ENCODE results near the gene NPBWR2.

NPBWR2 gene

GRCh38 chr20:64074184-64074789 lies 33.1 kb downstream of the NPBWR2 start:
- TF ChIP-seq, protein P1, sequence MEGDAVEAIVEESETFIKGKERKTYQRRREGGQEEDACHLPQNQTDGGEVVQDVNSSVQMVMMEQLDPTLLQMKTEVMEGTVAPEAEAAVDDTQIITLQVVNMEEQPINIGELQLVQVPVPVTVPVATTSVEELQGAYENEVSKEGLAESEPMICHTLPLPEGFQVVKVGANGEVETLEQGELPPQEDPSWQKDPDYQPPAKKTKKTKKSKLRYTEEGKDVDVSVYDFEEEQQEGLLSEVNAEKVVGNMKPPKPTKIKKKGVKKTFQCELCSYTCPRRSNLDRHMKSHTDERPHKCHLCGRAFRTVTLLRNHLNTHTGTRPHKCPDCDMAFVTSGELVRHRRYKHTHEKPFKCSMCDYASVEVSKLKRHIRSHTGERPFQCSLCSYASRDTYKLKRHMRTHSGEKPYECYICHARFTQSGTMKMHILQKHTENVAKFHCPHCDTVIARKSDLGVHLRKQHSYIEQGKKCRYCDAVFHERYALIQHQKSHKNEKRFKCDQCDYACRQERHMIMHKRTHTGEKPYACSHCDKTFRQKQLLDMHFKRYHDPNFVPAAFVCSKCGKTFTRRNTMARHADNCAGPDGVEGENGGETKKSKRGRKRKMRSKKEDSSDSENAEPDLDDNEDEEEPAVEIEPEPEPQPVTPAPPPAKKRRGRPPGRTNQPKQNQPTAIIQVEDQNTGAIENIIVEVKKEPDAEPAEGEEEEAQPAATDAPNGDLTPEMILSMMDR (IDR thresholded peaks at IDR 0.05; ENCODE audit: low read depth, low read length): no peak
- no peak for DNase-seq (ENCODE audit: extremely low read depth, low read depth)

DNA sequence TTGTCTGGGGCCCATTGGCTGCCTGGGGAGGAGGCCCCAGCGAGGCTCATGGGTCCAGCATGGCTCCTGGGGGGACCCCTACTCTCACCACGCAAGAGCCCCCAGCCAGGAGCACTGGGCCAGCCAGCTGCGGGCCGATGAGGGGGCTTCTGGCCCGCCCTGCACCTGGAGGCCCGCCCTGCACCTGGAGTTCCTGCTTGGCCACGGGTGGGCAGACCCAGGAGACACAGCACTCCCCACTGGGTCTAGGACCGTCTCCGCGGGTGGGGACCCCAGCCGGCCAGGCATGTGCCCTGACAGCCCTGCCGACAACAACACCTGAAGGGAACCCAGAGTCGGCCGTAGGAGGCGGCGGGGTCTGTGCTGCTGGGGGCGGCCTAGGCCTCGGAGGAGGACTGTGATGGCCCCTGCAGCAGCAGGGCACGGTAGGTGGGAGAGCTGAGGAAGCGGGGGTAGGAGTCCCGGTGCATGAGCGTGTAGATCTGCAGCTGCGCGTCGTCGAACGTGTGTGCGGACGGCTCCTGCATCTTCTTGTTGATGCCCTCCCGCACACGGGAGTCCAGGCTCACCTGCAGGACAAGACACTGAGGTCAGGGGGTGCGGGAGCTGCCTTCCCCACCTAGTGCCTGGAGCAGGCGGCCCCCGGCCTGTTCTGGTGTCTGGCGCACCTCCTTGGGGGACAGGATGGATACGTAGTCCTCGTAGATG lies 33.7 kb downstream of the NPBWR2 start:
- TF ChIP-seq, protein P1 (IDR thresholded peaks at IDR 0.05; ENCODE audit: low read depth, low read length): no peak
- no peak for DNase-seq (ENCODE audit: extremely low read depth, low read depth)

DNA sequence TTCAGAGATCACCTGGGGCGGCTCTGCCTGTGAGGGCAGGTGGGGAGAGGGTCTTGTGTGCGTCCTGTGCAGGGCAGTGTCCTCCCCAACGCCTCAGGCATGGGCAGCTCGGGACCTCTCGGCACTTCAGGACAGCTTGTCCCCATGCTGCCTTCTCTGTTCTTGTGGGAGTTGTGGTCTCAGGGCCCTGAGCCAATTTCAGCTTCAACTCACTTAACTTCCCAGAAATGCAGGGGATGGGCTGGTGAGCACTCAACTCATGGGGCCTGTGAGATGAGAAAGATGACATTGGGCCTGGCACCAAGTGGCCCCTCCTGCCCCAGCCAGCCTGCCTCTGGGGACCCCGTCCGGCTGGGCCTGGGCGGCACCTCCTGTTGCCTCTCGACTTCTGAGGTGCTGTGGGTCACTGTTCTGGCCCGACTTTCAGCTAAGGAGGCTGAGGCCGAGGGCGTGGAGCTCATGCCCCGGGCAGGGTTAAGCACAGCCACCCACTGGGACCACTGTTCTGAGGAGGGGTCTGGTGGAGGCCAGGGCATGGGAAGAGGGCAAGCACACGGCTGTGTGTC lies 34.8 kb downstream of the NPBWR2 start:
- no peak for DNase-seq (ENCODE audit: extremely low read depth, low read depth)
- TF ChIP-seq, protein P1 (IDR thresholded peaks at IDR 0.05; ENCODE audit: low read depth, low read length): no peak

DNA sequence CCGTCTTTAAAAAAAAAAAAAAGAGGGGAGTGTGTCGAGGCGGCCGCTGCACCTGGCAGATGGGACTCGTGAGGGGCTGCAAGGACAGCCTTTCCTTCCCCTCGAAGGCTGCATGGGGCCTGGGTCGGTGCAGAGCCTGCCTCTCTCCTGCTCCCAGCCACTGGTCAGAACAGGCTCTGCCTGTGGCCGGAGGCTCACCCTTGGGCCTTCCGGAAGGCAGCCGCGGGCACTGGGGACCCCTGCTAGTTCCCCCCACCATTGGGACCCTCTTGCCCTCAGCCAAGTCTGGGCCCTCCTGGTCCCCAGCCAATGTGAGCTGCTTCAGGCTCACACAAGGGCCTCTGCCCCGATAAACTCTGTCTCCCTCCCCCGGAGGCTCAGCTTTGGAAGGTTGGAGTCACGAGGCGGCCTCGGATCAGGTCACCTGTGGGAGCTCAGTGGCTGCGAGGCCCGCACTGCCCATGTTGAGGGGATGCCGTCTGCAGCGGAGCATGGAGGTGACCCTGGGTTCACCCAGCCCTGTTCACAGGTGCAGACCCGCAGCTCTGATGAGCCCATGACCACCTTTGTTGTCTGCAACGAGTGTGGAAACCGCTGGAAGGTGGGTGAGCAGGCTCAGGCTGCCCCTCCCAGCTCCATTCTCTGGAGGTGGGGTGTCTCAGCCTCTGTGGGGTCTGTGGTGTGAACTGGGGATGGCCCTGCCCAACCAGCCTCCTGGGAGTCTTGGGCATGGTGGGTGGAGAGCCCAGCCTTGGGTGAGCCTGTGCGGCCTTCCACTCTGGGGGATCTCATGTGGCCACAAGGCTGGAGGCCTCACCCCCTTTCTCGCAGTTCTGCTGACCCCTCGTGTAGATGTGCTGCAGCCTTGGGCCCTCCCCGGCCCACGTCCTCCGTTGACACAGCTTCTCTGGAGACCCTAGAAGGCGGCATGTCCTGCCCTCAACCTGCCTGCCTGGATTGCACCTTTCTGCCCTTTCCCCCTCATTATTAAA lies 35.7 kb downstream of the NPBWR2 start:
- TF ChIP-seq, protein P1 (IDR thresholded peaks at IDR 0.05; ENCODE audit: low read depth, low read length): no peak
- no peak for DNase-seq (ENCODE audit: extremely low read depth, low read depth)

DNA sequence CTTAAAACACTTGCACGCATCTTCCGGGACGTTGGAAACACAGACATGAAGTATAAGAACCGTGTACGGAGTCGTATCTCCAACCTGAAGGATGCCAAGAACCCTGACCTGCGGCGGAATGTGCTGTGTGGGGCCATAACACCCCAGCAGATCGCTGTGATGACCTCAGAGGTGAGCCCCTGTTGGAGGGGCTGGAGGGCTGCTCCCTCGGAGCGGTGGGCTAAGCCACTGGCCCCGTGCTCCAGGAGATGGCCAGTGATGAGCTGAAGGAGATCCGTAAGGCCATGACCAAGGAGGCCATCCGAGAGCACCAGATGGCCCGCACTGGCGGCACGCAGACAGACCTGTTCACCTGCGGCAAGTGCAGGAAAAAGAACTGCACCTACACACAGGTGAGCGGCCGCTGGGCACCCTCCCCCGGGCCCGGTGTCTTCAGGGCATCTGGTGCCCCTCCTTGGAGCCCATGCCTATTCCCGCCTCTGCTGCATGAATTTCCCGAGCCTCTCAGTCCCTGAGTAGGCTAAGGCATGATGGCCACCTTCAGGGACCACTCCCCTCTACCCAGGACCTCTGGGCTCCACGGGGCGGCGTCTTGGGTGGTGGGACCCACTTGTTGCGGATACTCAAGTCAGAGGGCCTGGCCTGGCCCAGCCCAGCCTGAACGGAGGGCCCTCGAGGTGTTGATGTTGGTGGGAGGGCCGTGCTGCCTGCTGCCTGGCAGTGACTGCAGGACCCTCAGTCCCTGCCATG lies 36.9 kb downstream of the NPBWR2 start:
- no peak for DNase-seq (ENCODE audit: extremely low read depth, low read depth)
- TF ChIP-seq, protein P1 (IDR thresholded peaks at IDR 0.05; ENCODE audit: low read depth, low read length): no peak

- no peak for DNase-seq (ENCODE audit: extremely low read depth, low read depth)
- TF ChIP-seq, protein P1 (IDR thresholded peaks at IDR 0.05; ENCODE audit: low read depth, low read length): peak; percentile 65
Measured at GRCh38 chr20:64069614-64070243, 37.6 kb downstream of the NPBWR2 start.
